WERI-Rb-1 (cell line): ENCODE measurements around the gene ATF3.
A peak's percentile ranks its signal among the peaks of the same experiment; 100 is the strongest.

Experiments used
- DNase-seq: peaks from one replicate; pipeline ENCODE4 v3.0.0-alpha.2; 2020
- H3K27ac ChIP-seq: fragments of 250-450 bp; sonication (Bioruptor Pico); 2 replicates; pipeline ENCODE4 v1.5.1; 2020; ENCODE audit warnings: mild to moderate bottlenecking, moderate library complexity
- H3K27me3 ChIP-seq: fragments of 250-450 bp; sonication (Bioruptor Pico); 2 replicates; pipeline ENCODE4 v1.5.1; 2021; ENCODE audit warnings: mild to moderate bottlenecking, low read depth, moderate library complexity; ENCODE audit not compliant: insufficient read depth, severe bottlenecking
- H3K36me3 ChIP-seq: fragments of 250-450 bp; sonication (Bioruptor Pico); 2 replicates; pipeline ENCODE4 v1.5.1; 2020; ENCODE audit warnings: mild to moderate bottlenecking, moderate library complexity
- H3K4me3 ChIP-seq: 2 replicates; pipeline ENCODE4 v1.5.1; 2011; ENCODE audit warnings: low read depth, mild to moderate bottlenecking, control low read depth, low read length
- H3K9me3 ChIP-seq: fragments of 250-450 bp; sonication (Bioruptor Pico); 2 replicates; pipeline ENCODE4 v1.5.1; 2021; ENCODE audit warnings: mild to moderate bottlenecking, moderate library complexity; ENCODE audit not compliant: severe bottlenecking
- TF ChIP-seq, protein P1 (sequence below): IDR thresholded peaks from 2 replicates; pipeline ENCODE4 v1.5.1; 2011; ENCODE audit warnings: low read depth, mild to moderate bottlenecking, control low read depth, inconsistent platforms, low read length

ATF3 gene

DNA sequence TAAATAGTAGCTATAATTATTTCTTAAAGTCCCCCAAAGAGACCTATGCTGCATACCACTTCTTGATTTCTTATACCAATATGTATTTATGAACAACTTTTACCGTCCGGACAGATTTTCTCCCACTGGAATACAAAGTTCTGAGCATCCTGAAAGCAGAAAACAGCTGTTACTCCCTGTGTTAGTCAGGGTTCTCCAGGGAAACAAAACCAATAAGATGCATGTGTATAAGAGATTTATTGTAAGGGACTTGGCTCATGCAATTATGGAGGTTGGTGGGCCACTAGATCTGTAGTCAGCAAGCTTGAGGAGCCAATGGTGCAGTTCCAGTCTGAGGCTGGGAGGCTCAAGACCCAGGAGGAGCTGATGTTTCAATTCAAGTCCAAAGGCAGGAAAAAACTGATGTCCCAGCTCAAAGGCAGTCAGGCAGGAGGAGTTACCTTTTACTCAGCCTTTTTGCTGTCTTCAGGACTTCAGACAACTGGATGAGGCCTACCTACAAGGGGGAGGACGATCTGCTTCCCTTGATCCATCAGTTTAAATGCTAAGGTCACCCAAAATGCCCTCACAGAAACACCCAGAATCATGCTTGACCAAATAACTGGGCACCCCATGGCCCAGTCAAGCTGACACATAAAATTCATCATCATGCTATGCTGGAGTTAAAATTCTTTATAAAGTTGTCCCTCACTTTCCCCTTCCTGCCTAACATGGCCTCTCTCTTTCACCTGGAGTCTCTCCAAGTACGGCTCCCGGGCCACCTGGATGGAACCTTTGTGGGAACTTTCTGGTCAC is 24.3 kb upstream of the ATF3 start:
- no peak overlapping the region for H3K27ac ChIP-seq
- no peaks in the 10 kb centered on the region for H3K9me3 ChIP-seq
- H3K4me3 ChIP-seq = no peak overlapping the region
- TF ChIP-seq, protein P1, sequence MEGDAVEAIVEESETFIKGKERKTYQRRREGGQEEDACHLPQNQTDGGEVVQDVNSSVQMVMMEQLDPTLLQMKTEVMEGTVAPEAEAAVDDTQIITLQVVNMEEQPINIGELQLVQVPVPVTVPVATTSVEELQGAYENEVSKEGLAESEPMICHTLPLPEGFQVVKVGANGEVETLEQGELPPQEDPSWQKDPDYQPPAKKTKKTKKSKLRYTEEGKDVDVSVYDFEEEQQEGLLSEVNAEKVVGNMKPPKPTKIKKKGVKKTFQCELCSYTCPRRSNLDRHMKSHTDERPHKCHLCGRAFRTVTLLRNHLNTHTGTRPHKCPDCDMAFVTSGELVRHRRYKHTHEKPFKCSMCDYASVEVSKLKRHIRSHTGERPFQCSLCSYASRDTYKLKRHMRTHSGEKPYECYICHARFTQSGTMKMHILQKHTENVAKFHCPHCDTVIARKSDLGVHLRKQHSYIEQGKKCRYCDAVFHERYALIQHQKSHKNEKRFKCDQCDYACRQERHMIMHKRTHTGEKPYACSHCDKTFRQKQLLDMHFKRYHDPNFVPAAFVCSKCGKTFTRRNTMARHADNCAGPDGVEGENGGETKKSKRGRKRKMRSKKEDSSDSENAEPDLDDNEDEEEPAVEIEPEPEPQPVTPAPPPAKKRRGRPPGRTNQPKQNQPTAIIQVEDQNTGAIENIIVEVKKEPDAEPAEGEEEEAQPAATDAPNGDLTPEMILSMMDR = no peak
- DNase-seq = no peak
- no peaks in the 10 kb centered on the region for H3K36me3 ChIP-seq
- H3K27me3 ChIP-seq = no peaks in the 10 kb centered on the region

- no peaks in the 10 kb centered on the region for H3K9me3 ChIP-seq
- H3K27me3 ChIP-seq = no peaks in the 10 kb centered on the region
- no peak for DNase-seq
- no peak overlapping the region for H3K27ac ChIP-seq
- TF ChIP-seq, protein P1 = no peak
- H3K4me3 ChIP-seq = no peak overlapping the region
- H3K36me3 ChIP-seq = no peaks in the 10 kb centered on the region
These were observed 23.4 kb upstream of the ATF3 start for GRCh38 chr1:212585210-212585609.

DNA sequence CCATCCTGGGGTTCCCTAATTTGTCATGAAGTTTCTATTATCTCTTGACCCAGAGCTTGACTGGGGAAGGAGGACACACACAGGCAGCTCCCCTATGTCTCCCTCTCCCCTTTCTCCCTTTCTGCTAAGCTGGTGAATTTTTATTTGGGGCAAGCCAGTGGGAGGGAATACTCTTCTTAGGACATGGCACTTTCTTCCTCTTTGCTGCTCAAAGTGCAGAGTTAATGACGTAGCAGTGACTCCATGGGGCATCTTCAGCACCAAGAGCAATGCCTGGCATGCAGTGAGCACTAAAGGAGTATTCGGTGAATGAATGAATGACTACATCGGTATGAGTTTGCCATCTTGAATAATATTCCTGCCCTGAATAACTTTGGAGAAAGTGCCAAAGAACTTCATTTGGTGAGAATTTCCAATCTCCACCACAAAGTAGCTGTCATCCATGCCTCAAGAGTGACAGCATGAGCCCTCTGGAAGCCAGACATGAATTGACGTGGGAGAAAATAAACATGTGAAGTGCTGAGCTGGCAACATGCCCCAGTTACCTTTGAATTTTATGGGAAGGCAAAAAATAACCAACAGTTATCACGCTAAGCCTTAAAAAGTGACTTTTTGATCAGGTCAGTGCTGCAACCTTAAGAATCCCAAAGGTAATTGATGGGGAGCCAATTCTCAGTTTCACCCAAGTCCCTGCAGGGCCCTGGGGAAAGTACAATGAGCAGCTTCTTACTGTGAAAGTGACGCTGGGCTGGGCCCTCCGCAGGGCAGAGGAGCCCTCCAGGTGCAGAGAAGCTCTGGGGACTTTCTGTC is 22.1 kb upstream of the ATF3 start:
- Histone ChIP-seq H3K9me3 (no peaks in the 10 kb centered on the region), H3K27me3 (no peaks in the 10 kb centered on the region), H3K27ac (no peak overlapping the region), H3K36me3 (no peaks in the 10 kb centered on the region), H3K4me3 (no peak overlapping the region)
- no peak for DNase-seq
- TF ChIP-seq, protein P1 = no peak

- no peaks in the 10 kb centered on the region for H3K27me3 ChIP-seq
These were observed 21.3 kb upstream of the ATF3 start for GRCh38 chr1:212587016-212587887.

DNA sequence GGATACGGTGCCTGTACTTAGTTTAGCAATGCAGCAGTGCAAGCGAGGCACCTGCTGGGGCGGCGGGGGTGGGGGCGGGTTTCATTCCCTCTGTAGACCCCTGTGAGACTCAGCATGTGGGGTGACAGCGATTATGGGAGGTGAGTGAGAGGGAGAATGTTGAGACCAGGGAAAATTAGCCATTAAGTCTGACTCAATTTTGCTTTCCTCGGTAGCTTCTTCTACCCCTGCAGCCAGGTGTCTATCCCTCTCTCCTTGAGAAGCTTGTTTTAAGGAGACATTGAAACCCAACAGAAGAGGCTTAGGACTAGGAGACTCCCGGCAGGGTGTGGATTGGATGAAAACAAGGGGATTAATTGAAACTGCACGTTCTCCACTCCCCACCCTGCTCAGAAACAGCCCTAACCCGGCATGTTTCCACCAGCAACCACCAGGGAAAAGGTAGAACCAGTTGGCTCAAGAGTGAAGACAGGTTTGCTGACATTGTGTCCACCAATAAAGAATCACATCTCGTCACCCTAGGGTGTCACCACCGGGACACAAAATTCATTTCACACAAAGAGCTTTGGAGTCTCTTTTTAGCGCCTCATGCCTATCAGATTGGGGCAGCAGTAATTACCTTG is 20.6 kb upstream of the ATF3 start:
- no peaks in the 10 kb centered on the region for H3K36me3 ChIP-seq
- DNase-seq = peak; percentile 73
- no peaks in the 10 kb centered on the region for H3K9me3 ChIP-seq
- TF ChIP-seq, protein P1 = peak; percentile 23; the same call in 1 of the 2 replicates
- H3K4me3 ChIP-seq = peak overlapping the region; percentile 3
- H3K27me3 ChIP-seq = no peaks in the 10 kb centered on the region
- peak overlapping the region; percentile 32; the same call in 1 of the 2 replicates for H3K27ac ChIP-seq

More at GRCh38 chr1:212587016-212587887, 21.3 kb upstream of the ATF3 start:
- TF ChIP-seq, protein P1 = no peak
- H3K4me3 ChIP-seq = peak overlapping the region; percentile 3
- H3K27ac ChIP-seq = no peak overlapping the region
- no peaks in the 10 kb centered on the region for H3K36me3 ChIP-seq
- no peaks in the 10 kb centered on the region for H3K9me3 ChIP-seq
- no peak for DNase-seq
